Hematopoietic multipotent progenitor cell (in vitro differentiated cells): ENCODE data around the gene LCP1. TPM values are rescaled to one million over a fixed set of nuclear protein-coding genes. Genes with fewer than 3 reads are reported as not detected.
A peak's percentile ranks its signal among the peaks of the same experiment; 100 is the strongest.
"Not testable (repeated sequence)": the region's sequence is repeated elsewhere in the genome, so short reads cannot be mapped to it uniquely, and the experiment has no call there.

Experiments
- DNase-seq, 3 donors: peaks; one replicate each; pipeline ENCODE4 v3.0.0-alpha.2; 2011 to 2015; ENCODE audit warnings: low read depth in 2 of 3, low spot score in 2 of 3
- total RNA-seq: library from RNA; depleted of rRNA; stranded (reverse); fragments of >200 nt; gene quantifications from one replicate; pipeline ENCODE4 v1.2.3, GENCODE V29; 2012

The LCP1 gene
- total RNA-seq: 179 TPM

- DNase-seq: peak; percentile 68 to 98 (median 93)
These were observed at the start of gene LCP1 for GRCh38 chr13:46181840-46182490. Gene LCP1 (minus strand): TSS chr13:46182177. CDS start chr13:46159662, 22,515 bp downstream.

- DNase-seq: no peak
These were observed 47.3 kb upstream of the LCP1 start for GRCh38 chr13:46229251-46229650.

- not testable (repeated sequence) for DNase-seq
These were observed 38.3 kb upstream of the LCP1 start for GRCh38 chr13:46220234-46220633.

GRCh38 chr13:46214741-46215140, 32.8 kb upstream of the LCP1 start:
- DNase-seq: not testable (repeated sequence)

GRCh38 chr13:46213242-46213641, 31.3 kb upstream of the LCP1 start:
- DNase-seq: no peak

- DNase-seq: peak; percentile 54 to 91 (median 85)
These were observed 29.7 kb upstream of the LCP1 start, which contains the start of gene LRRC63 for GRCh38 chr13:46211483-46212351. Gene LRRC63 (plus strand): TSS chr13:46211928. CDS start chr13:46213035, 1,107 bp downstream.

GRCh38 chr13:46211116-46211482, 29.1 kb upstream of the LCP1 start:
- peak; percentile 18 to 86 (median 62) for DNase-seq

GRCh38 chr13:46210362-46211083, 28.5 kb upstream of the LCP1 start:
- no peak for DNase-seq

- DNase-seq: no peak
These were observed 25.9 kb upstream of the LCP1 start for GRCh38 chr13:46207828-46208227.

GRCh38 chr13:46206143-46206542, 24.2 kb upstream of the LCP1 start:
- DNase-seq: no peak

GRCh38 chr13:46202966-46203365, 21.0 kb upstream of the LCP1 start:
- no peak for DNase-seq

- no peak for DNase-seq
These were observed 20.3 kb upstream of the LCP1 start for GRCh38 chr13:46202188-46202795.

GRCh38 chr13:46198696-46199193, 16.8 kb upstream of the LCP1 start:
- no peak for DNase-seq

- DNase-seq: peak in 1 of 3 donors; percentile 46
These were observed 15.5 kb upstream of the LCP1 start for GRCh38 chr13:46197299-46198048.

GRCh38 chr13:46195016-46195415, 13.0 kb upstream of the LCP1 start:
- DNase-seq: no peak

- DNase-seq: no peak
These were observed 10.4 kb upstream of the LCP1 start for GRCh38 chr13:46192412-46192811.

- no peak for DNase-seq
These were observed 3.7 kb upstream of the LCP1 start for GRCh38 chr13:46185634-46186033.

- peak in 2 of 3 donors; percentile 83 for DNase-seq
These were observed 2.3 kb upstream of the LCP1 start for GRCh38 chr13:46184277-46184699.

- no peak for DNase-seq
These were observed 1.3 kb upstream of the LCP1 start for GRCh38 chr13:46183018-46183946.
